Esophagus (tissue), 2 donors: ENCODE measurements around the gene PAK2. TPM values are rescaled to one million over a fixed set of nuclear protein-coding genes. Genes with fewer than 3 reads are reported as not detected.
"Not testable (repeated sequence)": the region's sequence is repeated elsewhere in the genome, so short reads cannot be mapped to it uniquely, and the experiment has no call there.

Source experiments
- H3K27ac ChIP-seq, 2 donors: one replicate each; pipeline ENCODE4 v1.5.1; 2013; ENCODE audit warnings: low read depth in 2 of 2, mild to moderate bottlenecking in 2 of 2, inconsistent platforms in 1 of 2, low read length in 1 of 2, moderate library complexity in 1 of 2
- H3K27me3 ChIP-seq, 2 donors: one replicate each; pipeline ENCODE4 v1.6.1; 2013; ENCODE audit warnings: low read length in 2 of 2, control low read depth in 1 of 2, mild to moderate bottlenecking in 1 of 2; ENCODE audit not compliant: insufficient read depth in 2 of 2, control insufficient read depth in 1 of 2
- H3K36me3 ChIP-seq, 2 donors: one replicate each; pipeline ENCODE4 v1.6.1; 2013; ENCODE audit warnings: low read length in 1 of 2; ENCODE audit not compliant: control insufficient read depth in 2 of 2, insufficient read depth in 2 of 2
- H3K4me1 ChIP-seq, 2 donors: one replicate each; pipeline ENCODE4 v1.6.1; 2013; ENCODE audit warnings: low read length in 1 of 2; ENCODE audit not compliant: control insufficient read depth in 2 of 2, insufficient read depth in 2 of 2
- H3K4me3 ChIP-seq, 2 donors: one replicate each; pipeline ENCODE4 v1.5.1; 2013; ENCODE audit warnings: low read length in 2 of 2, mild to moderate bottlenecking in 2 of 2, low read depth in 1 of 2, moderate library complexity in 1 of 2
- H3K9me3 ChIP-seq, 2 donors: one replicate each; pipeline ENCODE4 v1.6.1; 2013; ENCODE audit warnings: mild to moderate bottlenecking in 2 of 2, low read depth in 1 of 2, low read length in 1 of 2, moderate library complexity in 1 of 2; ENCODE audit not compliant: control insufficient read depth in 2 of 2, insufficient read depth in 1 of 2
- WGBS, 2 donors: extraction: QIAGEN DNeasy Blood & Tissue Kit; methylation state at CpG; one replicate each; pipeline ENCODE4 v1.1.7; 2013; 5-methylcytosine and 5-hydroxymethylcytosine counted together
- polyA plus RNA-seq, 2 donors: library from polyadenylated mRNA; stranded (reverse); fragments of 200-250 nt; gene quantifications; one replicate each; pipeline ENCODE4 v1.2.3, GENCODE V29; 2013
- donor health status: healthy with polysubstance abuse.
- donor health status: Bipolar disorder and iron deficiency.

The PAK2 gene
- polyA plus RNA-seq, 2 donors, result 10.9 to 13.2 TPM

DNA sequence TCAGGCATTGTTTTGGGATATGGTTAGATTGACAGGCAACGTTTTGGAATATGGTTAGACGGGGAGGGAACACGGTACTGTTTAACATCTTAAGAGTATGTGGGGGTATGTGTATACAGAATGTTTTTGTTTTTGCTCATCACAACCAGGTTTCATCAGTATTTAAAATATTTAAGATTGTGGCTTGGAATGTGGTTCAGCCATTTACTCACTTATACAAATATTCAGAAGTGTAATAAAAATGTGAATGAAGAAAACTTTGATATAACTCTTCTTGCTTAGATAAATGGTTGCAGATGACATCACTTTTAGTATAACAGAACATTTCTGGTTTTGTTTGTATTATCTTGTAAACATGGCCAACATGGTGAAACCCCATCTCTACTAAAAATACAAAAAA is 3.9 kb upstream of the PAK2 start:
- Histone ChIP-seq H3K4me1 (no peaks in the 10 kb centered on the region), H3K27me3 (no peaks in the 10 kb centered on the region), H3K4me3 (no peak overlapping the region), H3K9me3 (no peaks in the 10 kb centered on the region), H3K27ac (no peak overlapping the region), H3K36me3 (no peaks in the 10 kb centered on the region)
- 87 to 89% methylated on average over 3 of the region's 3 CpGs for WGBS, 2 donors

DNA sequence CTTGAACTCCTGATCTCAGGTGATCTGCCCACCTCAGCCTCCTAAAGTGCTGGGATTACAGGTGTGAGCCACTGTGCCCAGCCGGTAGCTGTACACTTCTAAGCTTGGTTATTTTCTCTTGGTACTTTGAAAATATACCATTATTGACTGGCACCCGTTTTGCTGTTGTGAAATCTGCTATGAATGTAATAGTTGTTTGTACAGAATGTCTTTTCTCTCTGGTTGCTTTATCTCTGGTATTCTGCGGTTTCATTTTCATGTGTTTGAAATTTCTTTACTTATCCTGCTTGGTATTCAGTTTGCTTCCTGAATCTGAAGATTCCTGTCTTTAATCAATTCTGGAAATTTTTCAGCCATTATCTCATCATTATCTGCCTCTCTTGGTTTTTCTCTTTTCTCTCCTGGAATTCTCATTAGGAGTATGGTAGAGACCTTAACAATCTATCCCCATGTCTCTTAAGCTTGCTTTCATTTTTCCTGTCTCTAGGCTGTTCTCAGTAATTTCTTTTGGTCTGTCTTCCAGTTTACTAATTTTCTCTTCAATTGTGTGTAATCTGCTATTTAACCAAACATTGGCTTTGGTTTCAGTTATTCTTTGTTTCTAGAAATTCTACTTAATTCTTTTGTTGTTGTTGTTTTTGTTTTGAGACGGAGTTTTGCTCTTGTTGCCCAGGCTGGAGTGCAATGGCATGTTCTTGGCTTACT is 2.8 kb upstream of the PAK2 start:
- Histone ChIP-seq H3K27me3 (no peaks in the 10 kb centered on the region), H3K4me1 (no peaks in the 10 kb centered on the region), H3K4me3 (no peak overlapping the region), H3K9me3 (no peaks in the 10 kb centered on the region), H3K27ac (no peak overlapping the region), H3K36me3 (no peaks in the 10 kb centered on the region)
- 95 to 100% methylated on average over 4 of the region's 4 CpGs for WGBS, 2 donors

DNA sequence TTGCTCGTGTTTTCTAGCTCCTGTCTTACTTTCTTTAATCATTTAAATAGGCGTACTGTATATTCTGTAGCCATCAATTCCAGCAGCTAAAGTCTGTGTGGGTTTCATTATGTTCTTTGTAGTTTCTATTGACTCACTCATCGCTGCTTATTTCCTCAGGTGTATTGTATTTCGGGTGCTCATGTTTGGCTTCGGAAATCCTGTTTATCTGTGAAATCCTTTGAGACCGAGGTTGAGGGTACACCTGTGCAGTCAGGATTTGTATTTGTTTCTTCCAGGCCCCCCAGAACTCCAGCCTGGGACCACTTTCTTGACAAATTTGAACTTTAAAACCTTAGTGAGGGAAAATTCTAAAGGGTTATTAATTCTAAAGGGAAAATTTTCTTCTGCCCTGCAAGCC is 2.0 kb upstream of the PAK2 start:
- H3K9me3 ChIP-seq, result no peaks in the 10 kb centered on the region
- H3K4me1 ChIP-seq, result peaks cover 0 to 2% of the 10 kb centered on the region in 2 donors
- no peaks in the 10 kb centered on the region for H3K27me3 ChIP-seq
- no peak overlapping the region for H3K27ac ChIP-seq
- no peaks in the 10 kb centered on the region for H3K36me3 ChIP-seq
- 86 to 92% methylated on average over 6 of the region's 6 CpGs for WGBS, 2 donors
- no peak overlapping the region for H3K4me3 ChIP-seq

DNA sequence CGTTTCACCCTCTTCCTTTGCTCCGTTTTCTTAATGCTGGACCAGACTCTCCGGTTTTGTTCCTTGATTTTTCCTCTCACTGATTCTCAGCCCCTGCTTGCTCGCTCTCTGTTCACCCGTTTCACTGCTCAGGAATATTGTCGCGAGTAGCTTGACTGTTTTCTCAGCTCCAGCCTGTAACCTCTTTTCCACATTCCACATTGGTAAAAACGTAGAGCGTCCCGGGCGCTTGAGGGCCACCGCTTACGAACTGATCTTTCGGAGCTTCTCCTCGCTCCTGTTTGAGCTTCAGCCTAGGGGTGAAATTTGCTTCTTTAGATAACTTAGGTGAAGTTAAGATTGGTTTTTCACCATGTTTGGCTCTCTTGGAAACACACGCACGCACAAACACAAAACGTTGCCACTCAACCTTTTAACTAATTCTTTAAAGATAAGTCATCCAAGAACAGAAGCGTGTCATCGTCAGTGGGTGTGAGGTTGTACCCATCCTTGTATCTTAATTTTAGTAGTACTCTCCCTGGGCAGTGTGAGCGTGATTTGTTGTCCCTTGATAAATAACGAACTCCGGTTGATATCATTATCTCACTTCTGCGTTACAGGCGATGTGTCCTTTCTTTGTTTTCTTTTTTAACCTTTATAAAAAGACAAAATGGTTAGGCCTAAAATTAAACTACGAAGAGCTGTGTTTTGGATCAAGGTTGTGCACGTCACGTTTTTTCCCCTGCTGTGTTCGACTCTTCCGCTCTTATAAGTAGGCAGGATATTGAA is 1.0 kb downstream of the PAK2 start:
- no peaks in the 10 kb centered on the region for H3K36me3 ChIP-seq
- no peaks in the 10 kb centered on the region for H3K27me3 ChIP-seq
- WGBS, 2 donors, result 1% methylated on average over 30 of the region's 30 CpGs
- H3K4me1 ChIP-seq, result peaks cover 0 to 2% of the 10 kb centered on the region in 2 donors
- no peaks in the 10 kb centered on the region for H3K9me3 ChIP-seq
- H3K27ac ChIP-seq, result peak overlapping the region; percentile 93 to 95
- peak overlapping the region; percentile 67 to 77 for H3K4me3 ChIP-seq

DNA sequence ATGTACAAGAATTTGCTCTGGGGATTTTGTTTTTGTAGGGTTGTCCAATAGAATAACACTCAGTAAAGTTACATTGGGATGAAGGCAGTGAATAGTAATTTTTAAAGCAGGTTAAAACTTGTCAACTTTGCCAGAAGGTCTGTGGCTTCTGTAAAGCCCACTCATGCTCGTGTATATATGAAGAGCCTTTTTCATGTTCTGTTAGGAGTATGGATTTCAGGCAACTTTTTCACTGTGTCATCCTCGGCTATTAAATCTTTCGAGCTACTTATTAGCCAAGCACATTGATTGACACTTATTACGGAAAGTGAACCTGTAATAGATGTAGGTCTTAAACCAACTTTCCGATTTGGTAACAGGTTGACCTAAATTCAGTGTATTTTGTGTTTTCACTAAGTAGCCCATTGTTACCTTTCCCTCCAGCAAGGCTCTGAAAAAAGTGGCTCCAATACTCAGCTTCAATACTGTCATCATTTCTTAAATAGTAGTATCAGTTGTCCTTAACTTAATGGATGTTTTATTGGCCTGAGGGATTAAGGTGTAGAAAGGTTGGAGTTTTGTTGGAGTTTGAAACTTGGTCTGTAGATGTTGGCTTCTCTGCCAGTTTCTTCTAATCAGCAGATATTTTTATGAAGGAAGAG is 1.7 kb downstream of the PAK2 start:
- Histone ChIP-seq H3K27ac (peak overlapping the region; percentile 93 to 95), H3K36me3 (no peaks in the 10 kb centered on the region), H3K4me3 (peak overlapping the region; percentile 67 to 77), H3K27me3 (no peaks in the 10 kb centered on the region), H3K9me3 (no peaks in the 10 kb centered on the region), H3K4me1 (peaks cover 0 to 2% of the 10 kb centered on the region in 2 donors)
- WGBS, 2 donors, result 11 to 13% methylated on average over 5 of the region's 5 CpGs

DNA sequence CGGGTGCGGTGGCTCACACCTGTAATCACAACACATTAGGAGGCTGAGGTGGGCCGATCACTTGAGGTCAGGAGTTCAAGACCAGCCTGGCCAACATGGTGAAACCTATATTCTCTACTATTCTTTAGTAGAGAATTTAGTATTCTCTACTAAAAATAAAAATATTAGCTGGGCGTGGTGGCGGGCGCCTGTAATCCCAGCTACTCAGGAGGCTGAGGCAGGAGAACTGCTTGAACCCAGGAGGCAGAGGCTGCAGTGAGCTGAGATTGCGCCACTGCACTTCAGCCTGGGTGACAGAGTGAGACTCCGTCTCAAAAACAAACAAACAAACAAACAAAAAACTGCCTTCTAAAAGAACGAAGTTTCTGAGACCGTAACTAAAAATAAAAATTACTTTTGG is 3.9 kb downstream of the PAK2 start:
- WGBS, 2 donors, result 92 to 93% methylated on average over 10 of the region's 10 CpGs
- not testable (repeated sequence) for H3K4me3 ChIP-seq, H3K4me1 ChIP-seq, H3K27ac ChIP-seq, H3K36me3 ChIP-seq, H3K9me3 ChIP-seq, H3K27me3 ChIP-seq

DNA sequence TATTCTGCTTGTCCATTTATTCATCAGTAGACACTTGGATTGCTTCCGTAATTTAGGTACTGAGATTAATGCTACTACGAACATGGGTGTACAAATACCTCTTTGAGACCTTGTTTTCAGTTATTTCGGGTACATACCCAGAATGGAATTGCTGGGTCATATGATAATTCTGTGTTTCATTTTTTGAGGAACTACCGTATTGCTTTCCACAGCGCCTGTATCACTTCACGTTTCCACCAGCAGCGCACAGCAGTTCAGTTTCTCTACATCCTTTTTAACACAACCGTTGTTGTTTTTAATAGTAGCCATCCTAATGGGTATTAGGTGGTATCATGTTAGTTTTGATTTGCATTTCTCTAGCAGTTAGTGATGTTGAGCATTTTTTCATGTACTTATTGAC is 9.5 kb downstream of the PAK2 start:
- Histone ChIP-seq H3K27me3 (no peaks in the 10 kb centered on the region), H3K4me3 (no peak overlapping the region), H3K36me3 (peaks cover 0 to 3% of the 10 kb centered on the region in 2 donors), H3K27ac (no peak overlapping the region), H3K4me1 (no peaks in the 10 kb centered on the region), H3K9me3 (no peaks in the 10 kb centered on the region)
- 90 to 92% methylated on average over 8 of the region's 8 CpGs for WGBS, 2 donors

DNA sequence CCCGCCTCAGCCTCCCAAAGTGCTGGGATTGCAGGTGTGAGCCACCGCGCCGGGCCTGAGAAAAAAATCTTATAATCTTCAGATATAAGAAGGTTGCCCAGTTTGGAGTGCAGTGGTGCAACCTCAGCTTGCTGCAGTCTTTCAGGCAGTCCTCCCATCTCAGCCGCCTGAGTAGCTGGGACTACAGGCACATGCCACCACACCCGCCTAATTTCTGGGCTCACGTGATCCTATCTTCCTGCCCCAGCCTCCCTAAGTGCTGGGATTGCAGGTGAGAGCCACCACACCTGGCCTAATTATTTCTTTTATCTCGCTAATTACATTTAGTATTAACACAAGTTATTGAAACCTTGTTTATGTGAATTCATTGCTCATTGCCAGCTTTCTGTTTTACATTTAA is 13.5 kb downstream of the PAK2 start:
- Histone ChIP-seq H3K36me3 (peaks cover 0 to 2% of the 10 kb centered on the region in 2 donors), H3K4me1 (no peaks in the 10 kb centered on the region), H3K27ac (no peak overlapping the region), H3K9me3 (peaks cover 0 to 1% of the 10 kb centered on the region in 2 donors), H3K27me3 (no peaks in the 10 kb centered on the region), H3K4me3 (no peak overlapping the region)
- 93 to 95% methylated on average over 8 of the region's 8 CpGs for WGBS, 2 donors

DNA sequence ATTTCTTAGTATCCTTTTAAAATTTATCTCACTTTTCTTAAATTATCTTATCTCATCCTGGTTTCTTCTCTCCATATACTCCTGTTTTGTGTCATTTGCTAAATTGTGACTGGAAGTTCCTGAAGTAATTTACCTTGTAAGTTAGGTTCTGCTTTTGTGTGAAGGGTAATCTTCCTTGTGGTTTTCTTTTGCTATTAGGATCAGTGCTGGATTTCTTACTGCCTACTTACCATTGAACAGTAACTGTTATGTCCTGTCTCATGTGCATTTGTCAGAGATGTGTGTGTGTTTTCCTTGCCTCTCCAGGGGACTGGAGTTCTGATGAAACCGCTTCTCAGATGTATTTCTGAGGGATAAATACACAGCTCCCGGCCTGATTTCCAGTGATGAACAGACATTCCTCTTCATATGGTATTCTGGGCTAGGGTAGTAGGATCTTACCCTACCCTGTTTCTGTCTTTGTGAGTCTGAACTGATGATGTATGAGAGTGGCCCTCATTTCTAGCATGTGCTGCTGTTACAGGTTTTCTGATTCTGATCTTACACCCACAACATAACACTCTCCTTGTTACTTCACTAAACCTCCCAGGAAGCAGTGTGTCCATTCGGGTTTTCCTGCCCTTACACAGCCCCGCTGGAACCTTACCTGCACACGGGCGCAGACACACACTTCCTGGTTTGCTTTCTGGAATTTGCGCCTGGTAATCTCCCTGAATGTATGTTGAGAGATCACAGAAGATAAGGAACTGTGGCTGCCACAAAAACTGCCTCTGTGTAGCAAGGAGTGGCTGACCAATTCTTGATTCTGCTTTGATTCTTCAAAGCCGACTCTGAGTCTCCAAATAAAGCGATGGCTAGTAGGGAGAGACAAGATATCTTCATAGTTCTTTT is 14.7 kb downstream of the PAK2 start:
- no peak overlapping the region for H3K4me3 ChIP-seq
- 62 to 77% methylated on average over 9 of the region's 9 CpGs for WGBS, 2 donors
- H3K9me3 ChIP-seq, result peaks cover 0 to 1% of the 10 kb centered on the region in 2 donors
- H3K27me3 ChIP-seq, result no peaks in the 10 kb centered on the region
- H3K4me1 ChIP-seq, result no peaks in the 10 kb centered on the region
- no peak overlapping the region for H3K27ac ChIP-seq
- no peaks in the 10 kb centered on the region for H3K36me3 ChIP-seq
